Measurements from ENCODE around the gene PROZ.

DNA sequence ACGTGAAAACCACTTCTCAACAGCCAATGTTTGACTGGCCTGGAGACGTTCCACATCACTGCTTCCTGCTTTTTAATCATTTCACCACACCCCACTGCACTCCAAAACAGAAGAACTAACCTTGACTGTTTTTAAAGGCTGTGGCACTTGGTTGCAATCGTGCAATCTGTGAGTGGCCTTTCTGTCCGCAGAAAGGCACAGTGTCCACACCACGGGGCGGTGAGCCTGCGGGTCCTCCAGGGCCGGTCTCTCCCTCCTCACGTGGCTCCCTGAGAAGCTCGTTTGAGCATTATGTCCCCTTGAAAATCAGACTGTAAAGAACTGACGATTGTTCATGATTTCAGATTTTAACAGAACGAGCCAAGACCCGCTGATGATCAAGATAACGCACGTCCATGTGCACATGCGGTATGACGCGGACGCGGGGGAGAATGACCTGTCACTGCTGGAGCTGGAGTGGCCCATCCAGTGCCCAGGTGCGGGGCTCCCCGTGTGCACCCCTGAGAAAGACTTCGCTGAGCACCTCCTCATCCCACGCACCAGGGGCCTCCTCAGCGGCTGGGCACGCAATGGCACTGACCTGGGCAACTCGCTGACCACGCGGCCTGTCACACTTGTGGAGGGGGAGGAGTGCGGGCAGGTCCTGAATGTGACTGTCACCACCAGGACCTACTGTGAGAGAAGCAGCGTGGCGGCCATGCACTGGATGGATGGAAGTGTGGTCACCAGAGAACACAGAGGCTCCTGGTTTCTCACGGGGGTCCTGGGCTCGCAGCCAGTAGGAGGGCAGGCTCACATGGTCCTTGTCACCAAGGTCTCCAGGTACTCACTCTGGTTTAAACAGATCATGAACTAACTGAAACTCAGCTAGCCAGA lies 13.0 kb downstream of the PROZ start:
- TF ChIP-seq CTCF (IDR thresholded peaks at IDR 0.05; ENCODE audit: insufficient read depth, low read length, poor library complexity, severe bottlenecking): no peak
- TF ChIP-seq EZH2phosphoT487 (conservative IDR thresholded peaks at IDR 0.05; ENCODE audit: low read length): no peak
